Fibroblast of the aortic adventitia (primary cell): Measurements from ENCODE around the gene IREB2. TPM values are rescaled to one million over a fixed set of nuclear protein-coding genes. Genes with fewer than 3 reads are reported as not detected.

Experiments
- DNase-seq: peaks from one replicate; pipeline ENCODE4 v3.0.0-alpha.2; 2010; ENCODE audit warnings: low read depth
- H3K4me3 ChIP-seq: 2 replicates; pipeline ENCODE4 v1.5.1; 2011; ENCODE audit warnings: low read depth, mild to moderate bottlenecking, control low read depth, low read length, moderate library complexity
- total RNA-seq: library from RNA; depleted of rRNA; stranded (reverse); fragments of >200 nt; gene quantifications from 2 replicates; pipeline ENCODE4 v1.2.3, GENCODE V29; 2012; ENCODE audit warnings: low replicate concordance
- TF ChIP-seq, protein P1 (sequence below): IDR thresholded peaks from 2 replicates; pipeline ENCODE4 v1.5.1; 2011; ENCODE audit warnings: mild to moderate bottlenecking, low read length, control low read depth, inconsistent platforms; ENCODE audit not compliant: insufficient read depth

The IREB2 gene
- total RNA-seq, 1 donor = 25.1 TPM

DNA sequence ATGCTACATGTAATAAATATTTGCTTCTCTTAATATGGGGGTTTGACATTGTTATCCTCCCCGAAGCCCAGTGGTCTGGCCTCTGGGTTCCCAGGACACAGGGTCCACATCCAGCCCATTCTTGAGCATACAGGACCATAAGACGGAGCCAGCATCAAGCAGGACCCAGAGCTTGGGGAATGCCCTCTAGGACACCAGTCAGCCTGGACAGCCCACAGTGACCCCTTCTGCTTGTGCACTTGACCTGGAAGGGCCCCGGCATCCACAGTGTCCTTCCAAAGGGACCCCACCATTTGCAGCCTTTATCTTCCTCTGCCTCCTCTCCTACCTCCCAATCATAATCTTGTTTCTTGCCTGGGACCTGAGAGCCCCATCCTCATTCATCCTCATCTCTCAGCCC is 46.2 kb upstream of the IREB2 start:
- H3K4me3 ChIP-seq = no peak overlapping the region
- TF ChIP-seq, protein P1, sequence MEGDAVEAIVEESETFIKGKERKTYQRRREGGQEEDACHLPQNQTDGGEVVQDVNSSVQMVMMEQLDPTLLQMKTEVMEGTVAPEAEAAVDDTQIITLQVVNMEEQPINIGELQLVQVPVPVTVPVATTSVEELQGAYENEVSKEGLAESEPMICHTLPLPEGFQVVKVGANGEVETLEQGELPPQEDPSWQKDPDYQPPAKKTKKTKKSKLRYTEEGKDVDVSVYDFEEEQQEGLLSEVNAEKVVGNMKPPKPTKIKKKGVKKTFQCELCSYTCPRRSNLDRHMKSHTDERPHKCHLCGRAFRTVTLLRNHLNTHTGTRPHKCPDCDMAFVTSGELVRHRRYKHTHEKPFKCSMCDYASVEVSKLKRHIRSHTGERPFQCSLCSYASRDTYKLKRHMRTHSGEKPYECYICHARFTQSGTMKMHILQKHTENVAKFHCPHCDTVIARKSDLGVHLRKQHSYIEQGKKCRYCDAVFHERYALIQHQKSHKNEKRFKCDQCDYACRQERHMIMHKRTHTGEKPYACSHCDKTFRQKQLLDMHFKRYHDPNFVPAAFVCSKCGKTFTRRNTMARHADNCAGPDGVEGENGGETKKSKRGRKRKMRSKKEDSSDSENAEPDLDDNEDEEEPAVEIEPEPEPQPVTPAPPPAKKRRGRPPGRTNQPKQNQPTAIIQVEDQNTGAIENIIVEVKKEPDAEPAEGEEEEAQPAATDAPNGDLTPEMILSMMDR = no peak
- no peak for DNase-seq

DNA sequence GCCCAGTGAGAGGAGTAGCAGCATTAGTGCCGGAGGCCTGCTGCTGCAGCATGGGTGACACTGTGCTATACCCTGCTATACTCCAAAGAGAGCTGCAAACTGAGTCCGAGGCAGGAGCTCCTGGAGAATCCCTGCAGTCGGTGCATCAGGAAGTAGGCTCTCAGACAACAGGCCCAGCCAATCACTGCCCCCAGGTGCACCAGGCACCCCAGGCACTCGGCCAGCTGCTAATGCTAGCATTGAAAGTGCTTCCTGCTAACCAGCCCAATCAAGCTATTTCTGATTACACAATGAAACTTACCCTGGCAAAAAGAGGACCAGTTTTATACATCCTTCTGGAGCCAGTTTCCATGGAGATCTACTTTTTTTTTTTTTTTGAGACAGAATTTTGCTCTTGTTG is 45.6 kb upstream of the IREB2 start:
- DNase-seq = no peak
- TF ChIP-seq, protein P1 = no peak
- H3K4me3 ChIP-seq = no peak overlapping the region

DNA sequence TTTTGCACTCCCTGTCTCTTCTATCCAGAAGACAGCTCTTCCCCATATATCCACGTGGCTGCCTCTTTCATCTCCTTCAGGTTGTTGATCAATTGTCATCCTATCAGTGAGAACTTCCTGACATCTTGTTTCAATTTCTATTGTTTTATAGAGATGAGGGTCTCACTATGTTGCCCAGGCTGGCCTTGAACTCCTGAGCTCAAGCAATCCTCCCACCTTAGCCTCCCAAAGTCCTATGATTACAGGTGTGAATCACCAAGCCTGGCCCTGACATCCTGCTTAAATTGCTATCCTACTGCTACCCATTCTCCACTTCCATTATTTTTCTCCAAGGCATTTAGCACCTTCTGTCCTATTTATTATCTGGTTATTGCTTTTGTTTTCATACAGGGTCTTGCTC is 44.9 kb upstream of the IREB2 start:
- no peak overlapping the region for H3K4me3 ChIP-seq
- TF ChIP-seq, protein P1 = no peak
- DNase-seq = no peak

DNA sequence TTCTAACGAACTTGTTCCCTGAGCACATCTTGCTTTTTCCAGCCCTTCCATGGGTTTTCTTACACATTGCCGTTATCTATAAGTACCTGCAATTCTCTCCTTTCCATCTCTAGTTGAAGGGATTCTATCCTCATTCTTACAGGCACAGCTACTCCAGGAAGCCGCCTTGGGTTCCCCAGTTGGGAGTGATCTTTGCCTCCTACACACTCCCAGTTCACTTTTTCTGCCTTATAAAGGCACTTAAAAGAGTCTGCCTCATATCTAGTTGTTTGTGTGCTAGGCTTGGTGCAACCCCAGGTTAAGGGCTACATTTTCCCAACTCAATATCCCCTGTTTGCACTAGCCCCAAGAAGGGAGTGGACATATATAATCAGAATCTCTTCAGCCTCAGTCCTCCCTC is 44.0 kb upstream of the IREB2 start:
- no peak for DNase-seq
- TF ChIP-seq, protein P1 = no peak

DNA sequence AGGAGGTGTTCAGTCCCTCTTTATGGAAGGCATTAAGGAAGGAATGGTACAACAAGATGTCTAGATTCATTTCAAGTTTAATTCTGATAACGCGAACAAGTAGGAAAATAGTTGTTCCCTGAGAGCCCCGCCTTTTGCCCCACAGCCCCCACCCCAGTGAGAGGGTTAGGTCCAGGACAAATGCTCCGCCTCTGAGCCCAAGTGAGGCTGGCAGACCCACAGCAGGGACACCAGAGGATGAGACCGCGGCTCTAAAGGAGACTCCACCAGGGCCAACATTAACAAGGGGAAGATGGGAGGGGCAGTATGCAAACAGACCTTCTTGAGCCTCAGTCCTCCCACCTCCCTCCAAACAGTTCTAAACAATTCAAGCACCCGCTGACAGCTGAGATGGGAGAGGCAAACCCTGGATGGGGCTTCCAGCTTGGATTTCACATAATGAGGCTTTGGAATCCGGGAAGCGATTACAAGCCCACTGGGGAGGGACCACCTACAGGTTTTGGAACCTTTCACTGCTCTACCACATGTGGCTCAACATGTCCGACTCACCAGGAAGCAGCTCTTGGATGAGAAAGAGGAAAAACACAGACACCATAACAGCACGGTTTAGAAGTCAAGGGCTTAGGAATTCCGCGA is 42.9 kb upstream of the IREB2 start:
- TF ChIP-seq, protein P1 = no peak
- H3K4me3 ChIP-seq = no peak overlapping the region
- no peak for DNase-seq

More for the DNA sequence above, 44.0 kb upstream of the IREB2 start:
- H3K4me3 ChIP-seq = no peak overlapping the region

DNA sequence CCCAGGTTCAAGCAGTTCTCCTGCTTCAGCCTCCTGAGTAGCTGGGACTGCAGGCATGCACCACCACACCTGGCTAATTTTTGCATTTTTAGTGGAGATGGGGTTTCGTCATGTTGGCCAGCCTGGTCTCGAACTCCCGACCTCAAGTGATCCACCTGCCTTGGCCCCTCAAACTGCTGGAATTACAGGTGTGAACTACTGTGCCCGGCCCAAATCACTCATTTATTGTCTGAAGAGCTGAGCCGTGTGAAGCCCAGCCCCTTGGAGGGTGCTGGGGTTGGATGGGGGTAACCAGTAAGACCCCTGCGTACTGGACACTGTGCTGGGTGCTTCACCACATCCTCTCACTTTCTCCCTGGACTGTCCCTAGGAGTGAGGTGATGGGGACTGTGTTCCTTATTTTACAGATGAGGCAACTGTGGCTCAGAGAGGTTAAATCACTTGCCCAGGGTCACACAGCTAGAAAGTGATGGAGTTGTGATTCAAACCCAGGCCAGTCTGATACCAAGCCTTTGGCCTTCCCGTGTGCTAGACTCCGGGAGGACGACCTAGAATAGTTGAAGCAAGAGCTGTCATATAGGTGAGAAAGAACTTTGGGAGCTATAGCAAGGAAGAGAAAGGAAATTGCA is 41.7 kb upstream of the IREB2 start:
- TF ChIP-seq, protein P1 = no peak
- no peak for DNase-seq

More for the DNA sequence above, 41.7 kb upstream of the IREB2 start:
- H3K4me3 ChIP-seq = no peak overlapping the region
